ENCODE results near the gene CBX5.
"Not testable (repeated sequence)": the region's sequence is repeated elsewhere in the genome, so short reads cannot be mapped to it uniquely, and the experiment has no call there.

The CBX5 gene

GRCh38 chr12:54292083-54292930, 12.4 kb upstream of the CBX5 start:
- no peak for TF ChIP-seq CTCF (IDR thresholded peaks at IDR 0.05)
- Histone ChIP-seq H3K4me3 (no peak overlapping the region), H3K27ac (no peak overlapping the region)
- no peak for DNase-seq (ENCODE audit: low spot score)

- no peak for TF ChIP-seq CTCF (IDR thresholded peaks at IDR 0.05)
- DNase-seq (ENCODE audit: low spot score): no peak
- no peak overlapping the region for H3K27ac ChIP-seq
- no peak overlapping the region for H3K4me3 ChIP-seq
These were observed 7.6 kb upstream of the CBX5 start for GRCh38 chr12:54287261-54288157.

GRCh38 chr12:54286042-54287030, 6.4 kb upstream of the CBX5 start:
- DNase-seq (ENCODE audit: low spot score): no peak
- H3K4me3 ChIP-seq: peak overlapping the region; percentile 50
- no peak for TF ChIP-seq CTCF (IDR thresholded peaks at IDR 0.05)
- H3K27ac ChIP-seq: no peak overlapping the region

GRCh38 chr12:54285150-54286041, 5.5 kb upstream of the CBX5 start:
- Histone ChIP-seq H3K4me3 (peak overlapping the region; percentile 50), H3K27ac (no peak overlapping the region)
- no peak for TF ChIP-seq CTCF (IDR thresholded peaks at IDR 0.05)
- DNase-seq (ENCODE audit: low spot score): no peak

- not testable (repeated sequence) for H3K27ac ChIP-seq; DNase-seq (ENCODE audit: low spot score)
- peak overlapping the region; percentile 74 for H3K4me3 ChIP-seq
These were observed 4.3 kb upstream of the CBX5 start for GRCh38 chr12:54284070-54284780.

- TF ChIP-seq CTCF (IDR thresholded peaks at IDR 0.05): no peak
- Histone ChIP-seq H3K4me3 (peak overlapping the region; percentile 74), H3K27ac (peak overlapping the region in 1 of 2 donors; percentile 7)
- no peak for DNase-seq (ENCODE audit: low spot score)
These were observed 3.1 kb upstream of the CBX5 start for GRCh38 chr12:54282949-54283593.

GRCh38 chr12:54281694-54282093, 1.8 kb upstream of the CBX5 start:
- peak overlapping the region; percentile 74 for H3K4me3 ChIP-seq
- peak overlapping the region; percentile 89 to 93 for H3K27ac ChIP-seq
- DNase-seq (ENCODE audit: low spot score): not testable (repeated sequence)

- H3K27ac ChIP-seq: peak overlapping the region; percentile 89 to 93
- H3K4me3 ChIP-seq: peak overlapping the region; percentile 74
- DNase-seq (ENCODE audit: low spot score): not testable (repeated sequence)
These were observed 1.3 kb upstream of the CBX5 start for GRCh38 chr12:54281261-54281638.

All from coronary artery (tissue), 2 donors.